Left ventricle myocardium inferior (tissue), 1 donor: ENCODE data around the gene NTSR1. TPM values are rescaled to one million over a fixed set of nuclear protein-coding genes. Genes with fewer than 3 reads are reported as not detected.

Experiments
- DNase-seq: peaks from one replicate; pipeline ENCODE4 v3.0.0-alpha.2; 2020
- H3K27ac ChIP-seq: fragments of 200-600 bp; replicated peaks from 2 replicates; pipeline ENCODE4 v1.8.0; 2021
- H3K27me3 ChIP-seq: fragments of 200-600 bp; 2 replicates; pipeline ENCODE4 v1.8.0; 2021; ENCODE audit warnings: low read depth
- H3K36me3 ChIP-seq: fragments of 200-600 bp; 2 replicates; pipeline ENCODE4 v1.8.0; 2021
- H3K4me1 ChIP-seq: fragments of 200-600 bp; 2 replicates; pipeline ENCODE4 v1.8.0; 2021
- H3K4me3 ChIP-seq: fragments of 200-600 bp; 2 replicates; pipeline ENCODE4 v1.8.0; 2021; ENCODE audit warnings: mild to moderate bottlenecking, moderate library complexity
- H3K9me3 ChIP-seq: fragments of 200-600 bp; replicated peaks from 2 replicates; pipeline ENCODE4 v1.8.0; 2021
- intact Hi-C: fragments of 100-400 bp; cut with micrococcal nuclease; formaldehyde crosslinking; loops from one replicate; pipeline ENCODE4 v1.11.0; 2022
- total RNA-seq: library from RNA; stranded (reverse); fragmentation: NEBNext Ultra II Directional; extraction: Animal tissue kit (Norgen Biotek cat#: 25700); gene quantifications from one replicate; pipeline ENCODE4 v1.2.1, GENCODE V29; 2021
- TF ChIP-seq, protein P1 (sequence below): fragments of 200-600 bp; IDR thresholded peaks from 2 replicates; pipeline ENCODE4 v1.8.0; 2021; ENCODE audit warnings: antibody characterized with exemption, mild to moderate bottlenecking, borderline replicate concordance
- donor health status: DM: no; HTN: yes; CAD: no; lungs with severe emphysema.

Gene NTSR1
- total RNA-seq, 1 donor from 2014 or later = not detected

DNA sequence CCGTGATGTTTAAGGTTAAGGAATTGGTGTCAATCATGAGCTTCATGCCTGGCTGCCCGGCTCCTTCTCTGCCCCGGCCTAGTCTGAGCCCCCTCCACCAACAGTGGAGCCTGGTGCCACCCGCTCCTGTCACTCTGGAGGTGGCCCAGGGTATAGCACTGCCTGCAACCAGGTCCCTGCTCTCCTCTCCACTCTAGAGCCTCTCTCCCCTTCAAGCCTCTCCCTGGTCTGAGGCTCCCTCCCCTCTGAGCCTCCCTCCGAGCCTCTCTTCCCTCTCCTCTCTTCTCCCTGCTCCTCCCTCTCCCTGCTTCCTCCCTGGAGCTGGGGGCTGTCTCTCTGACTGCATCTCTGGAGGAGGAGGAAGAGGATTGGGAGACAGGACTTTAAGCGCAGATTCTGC is 56.4 kb downstream of the NTSR1 start:
- H3K4me1 ChIP-seq = peaks cover 9% of the 10 kb centered on the region

DNA sequence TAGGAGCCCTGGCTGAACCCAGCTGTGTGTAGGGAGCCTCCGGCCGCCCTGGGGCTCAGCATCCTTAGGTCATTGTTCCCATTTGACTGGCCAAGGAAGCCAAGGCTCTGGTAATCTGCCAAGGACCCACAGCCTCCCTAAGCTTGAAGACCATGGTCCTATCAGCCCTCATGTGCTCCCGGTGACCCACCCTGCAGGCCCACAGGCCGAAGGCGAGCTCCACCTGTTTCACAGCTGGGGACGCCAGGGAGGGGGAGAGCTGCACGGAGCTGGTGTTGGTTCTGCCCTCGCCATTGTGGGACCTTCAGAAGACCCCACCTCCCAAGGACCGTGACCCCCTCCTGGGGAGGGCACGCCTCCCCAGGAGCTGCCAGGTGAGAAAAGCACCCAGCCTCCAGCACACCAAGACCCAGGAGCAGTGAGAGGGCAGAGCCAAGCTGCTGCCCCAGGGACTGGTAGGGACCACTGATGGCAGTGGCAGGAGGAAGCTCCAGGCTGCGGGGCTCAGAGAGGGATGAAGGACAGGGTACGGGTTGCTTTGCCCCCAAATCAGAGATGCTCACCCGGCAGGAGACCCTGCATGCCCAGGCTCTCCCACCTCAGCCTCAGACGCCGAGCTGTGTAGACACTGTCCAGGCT is 56.9 kb downstream of the NTSR1 start:
- Histone ChIP-seq H3K27me3 (peaks cover 80% of the 10 kb centered on the region), H3K27ac (no peak overlapping the region), H3K9me3 (no peaks in the 10 kb centered on the region), H3K4me1 (peaks cover 9% of the 10 kb centered on the region), H3K4me3 (no peak overlapping the region), H3K36me3 (no peaks in the 10 kb centered on the region)
- no peak for DNase-seq
- TF ChIP-seq, protein P1, sequence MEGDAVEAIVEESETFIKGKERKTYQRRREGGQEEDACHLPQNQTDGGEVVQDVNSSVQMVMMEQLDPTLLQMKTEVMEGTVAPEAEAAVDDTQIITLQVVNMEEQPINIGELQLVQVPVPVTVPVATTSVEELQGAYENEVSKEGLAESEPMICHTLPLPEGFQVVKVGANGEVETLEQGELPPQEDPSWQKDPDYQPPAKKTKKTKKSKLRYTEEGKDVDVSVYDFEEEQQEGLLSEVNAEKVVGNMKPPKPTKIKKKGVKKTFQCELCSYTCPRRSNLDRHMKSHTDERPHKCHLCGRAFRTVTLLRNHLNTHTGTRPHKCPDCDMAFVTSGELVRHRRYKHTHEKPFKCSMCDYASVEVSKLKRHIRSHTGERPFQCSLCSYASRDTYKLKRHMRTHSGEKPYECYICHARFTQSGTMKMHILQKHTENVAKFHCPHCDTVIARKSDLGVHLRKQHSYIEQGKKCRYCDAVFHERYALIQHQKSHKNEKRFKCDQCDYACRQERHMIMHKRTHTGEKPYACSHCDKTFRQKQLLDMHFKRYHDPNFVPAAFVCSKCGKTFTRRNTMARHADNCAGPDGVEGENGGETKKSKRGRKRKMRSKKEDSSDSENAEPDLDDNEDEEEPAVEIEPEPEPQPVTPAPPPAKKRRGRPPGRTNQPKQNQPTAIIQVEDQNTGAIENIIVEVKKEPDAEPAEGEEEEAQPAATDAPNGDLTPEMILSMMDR = no peak
- intact Hi-C loops = loop anchor here (10.0 kb wide), 1 partner anchor 71 kb away; no protein-coding TSS in a partner anchor

More for the DNA sequence above, 56.4 kb downstream of the NTSR1 start:
- peaks cover 80% of the 10 kb centered on the region for H3K27me3 ChIP-seq
- no peak for DNase-seq
- H3K9me3 ChIP-seq = no peaks in the 10 kb centered on the region
- H3K4me3 ChIP-seq = no peak overlapping the region
- H3K36me3 ChIP-seq = no peaks in the 10 kb centered on the region
- no peak overlapping the region for H3K27ac ChIP-seq
- TF ChIP-seq, protein P1 = no peak
- intact Hi-C loops = loop anchor here (10.0 kb wide), 1 partner anchor 70 kb away; no protein-coding TSS in a partner anchor

GRCh38 chr20:62766071-62766450 is 57.4 kb downstream of the NTSR1 start:
- Histone ChIP-seq H3K4me3 (no peak overlapping the region), H3K27ac (no peak overlapping the region), H3K4me1 (peaks cover 9% of the 10 kb centered on the region), H3K9me3 (no peaks in the 10 kb centered on the region), H3K36me3 (no peaks in the 10 kb centered on the region), H3K27me3 (peaks cover 80% of the 10 kb centered on the region)
- TF ChIP-seq, protein P1 = no peak
- no peak for DNase-seq
- intact Hi-C loops = loop anchor here (10.0 kb wide), 1 partner anchor 71 kb away; no protein-coding TSS in a partner anchor

- intact Hi-C loops = loop anchor here (10.0 kb wide), 1 partner anchor 72 kb away; no protein-coding TSS in a partner anchor
- TF ChIP-seq, protein P1 = no peak
- peaks cover 80% of the 10 kb centered on the region for H3K27me3 ChIP-seq
- peaks cover 9% of the 10 kb centered on the region for H3K4me1 ChIP-seq
- H3K27ac ChIP-seq = no peak overlapping the region
- H3K9me3 ChIP-seq = no peaks in the 10 kb centered on the region
- DNase-seq = no peak
- H3K36me3 ChIP-seq = no peaks in the 10 kb centered on the region
- no peak overlapping the region for H3K4me3 ChIP-seq
Measured at GRCh38 chr20:62766716-62767115, 58.1 kb downstream of the NTSR1 start.

GRCh38 chr20:62768234-62768546 is 59.6 kb downstream of the NTSR1 start:
- H3K4me1 ChIP-seq = peaks cover 9% of the 10 kb centered on the region
- peaks cover 74% of the 10 kb centered on the region for H3K27me3 ChIP-seq
- no peak overlapping the region for H3K27ac ChIP-seq
- H3K4me3 ChIP-seq = no peak overlapping the region
- no peaks in the 10 kb centered on the region for H3K9me3 ChIP-seq
- intact Hi-C loops = loop anchor here (10.0 kb wide), 1 partner anchor 73 kb away; no protein-coding TSS in a partner anchor
- H3K36me3 ChIP-seq = no peaks in the 10 kb centered on the region
- TF ChIP-seq, protein P1 = no peak
- no peak for DNase-seq
